NCI-H1417 (cell line): ENCODE measurements around the gene FOXI3.
A peak's percentile ranks its signal among the peaks of the same experiment; 100 is the strongest.

Source experiments
- DNase-seq, 3 experiments: peaks; one replicate each; lab custom pipeline; 2025; lab: John Stamatoyannopoulos, UW

The FOXI3 gene

GRCh38 chr2:88452565-88452905 lies at the start of gene FOXI3:
TSS of gene FOXI3 (minus strand) at chr2:88452693. CDS start at chr2:88452535, 158 bp downstream.
- peak in 1 of 3 experiments; percentile 43 for DNase-seq

DNA sequence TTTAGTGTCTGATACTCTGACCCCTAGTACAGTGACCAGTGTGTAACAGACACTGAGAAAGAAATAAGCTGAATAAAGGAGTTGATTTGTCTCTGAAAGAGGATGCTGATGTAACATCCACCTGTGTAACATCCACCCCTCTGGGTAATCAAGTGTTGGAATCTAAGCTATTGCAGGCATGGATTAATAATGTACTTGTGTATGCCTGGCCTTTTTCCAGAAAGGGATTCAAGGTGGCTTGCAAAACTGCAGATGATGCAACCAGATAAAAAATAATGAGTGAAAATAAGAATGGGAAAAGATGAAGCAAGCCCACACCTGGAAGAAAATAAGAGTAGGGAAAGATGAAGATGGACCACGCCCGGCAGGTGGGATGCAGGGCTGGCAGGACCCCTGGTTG lies 48.2 kb upstream of the FOXI3 start:
- no peak for DNase-seq

DNA sequence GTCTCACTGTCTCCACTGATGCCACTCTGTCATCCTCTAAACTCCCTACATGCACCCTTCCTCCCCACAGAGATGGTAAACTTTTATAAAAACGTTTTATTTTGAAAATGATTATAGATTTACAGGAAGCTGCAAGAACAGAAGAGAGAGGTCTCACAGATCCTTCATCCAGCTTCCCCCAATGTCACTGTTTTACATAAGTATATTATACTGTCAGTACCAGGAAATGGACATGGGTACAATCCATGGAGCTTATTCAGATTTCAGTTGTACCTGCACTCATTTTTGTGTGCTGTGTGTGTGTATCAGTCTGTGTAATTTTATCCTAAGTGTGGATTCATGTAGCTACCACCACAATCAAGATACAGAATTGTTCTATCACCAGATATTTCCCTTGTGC lies 46.7 kb upstream of the FOXI3 start:
- no peak for DNase-seq

DNA sequence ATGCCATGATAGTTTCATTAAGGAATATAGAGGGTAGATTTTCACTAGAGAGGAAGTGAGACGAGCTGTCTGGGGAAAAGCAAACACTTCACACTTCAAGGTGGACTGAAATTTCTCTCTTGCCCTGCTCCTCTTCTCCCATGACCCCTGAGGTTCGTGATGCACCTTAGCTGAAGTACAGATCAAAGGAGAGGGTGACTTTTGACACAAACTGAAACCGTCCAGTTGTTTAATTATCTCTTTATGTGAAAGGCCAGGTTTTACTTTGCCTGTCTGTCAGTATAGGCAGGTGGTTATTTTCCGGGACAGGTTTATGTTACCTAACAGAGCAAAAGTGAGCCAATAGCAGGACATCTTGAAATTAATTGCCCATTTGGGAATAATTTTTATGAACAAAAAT lies 41.0 kb upstream of the FOXI3 start:
- no peak for DNase-seq

DNA sequence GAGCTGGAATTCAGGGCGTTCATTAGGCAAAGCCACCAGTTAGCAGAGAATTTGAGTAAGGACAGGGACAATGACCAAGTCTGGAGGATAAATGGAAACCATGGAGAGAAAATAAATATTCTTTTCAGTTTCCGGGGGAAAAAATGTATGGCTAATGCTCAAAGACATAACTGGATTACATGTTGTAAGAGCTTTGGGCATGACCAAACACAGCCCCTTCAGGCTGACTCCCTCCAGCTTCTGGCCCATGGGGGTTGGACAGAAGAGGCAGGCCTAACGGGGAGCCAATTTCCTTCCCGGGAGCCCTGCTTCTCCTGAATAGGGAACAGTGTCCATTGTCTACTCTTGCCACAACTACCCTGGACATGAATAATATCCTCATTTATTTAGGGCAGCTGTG lies 39.5 kb upstream of the FOXI3 start:
- DNase-seq: no peak

- no peak for DNase-seq
Measured at GRCh38 chr2:88489181-88489580, 36.7 kb upstream of the FOXI3 start.

GRCh38 chr2:88483200-88483599 lies 30.7 kb upstream of the FOXI3 start:
- DNase-seq: peak in 1 of 3 experiments; percentile 24

DNA sequence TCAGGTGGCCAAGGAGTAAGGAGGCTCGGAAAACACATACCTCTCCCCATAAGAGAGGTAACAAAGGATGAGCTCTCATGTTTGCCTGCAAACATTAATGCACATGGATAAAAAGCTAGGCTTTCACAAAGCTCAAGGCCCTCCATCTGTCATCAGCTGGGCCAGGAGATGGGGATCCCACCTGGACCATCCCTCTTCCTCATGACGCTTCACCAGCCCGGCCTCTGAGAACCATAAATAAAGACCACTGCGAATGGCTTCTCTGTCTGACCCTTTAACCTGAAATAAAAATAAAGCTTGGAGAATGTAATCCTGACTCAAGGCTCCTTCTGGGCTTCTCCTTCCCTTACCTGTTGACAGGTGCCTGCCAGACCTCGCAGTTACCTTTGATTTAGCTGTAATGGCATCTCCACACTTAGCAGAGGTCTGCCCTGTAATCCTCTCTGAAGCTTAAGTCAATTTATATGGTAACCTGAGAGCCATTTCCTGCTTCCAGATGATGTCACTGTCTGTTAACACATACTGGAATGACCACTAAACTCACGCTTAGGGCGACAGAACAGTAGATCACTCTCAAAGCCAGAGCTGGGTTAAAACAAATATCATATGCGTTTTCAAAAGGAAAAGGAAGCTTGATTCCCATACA lies 29.3 kb upstream of the FOXI3 start:
- peak in 2 of 3 experiments; percentile 22 to 49 for DNase-seq

- DNase-seq: no peak
Measured at GRCh38 chr2:88472811-88473210, 20.3 kb upstream of the FOXI3 start.

DNA sequence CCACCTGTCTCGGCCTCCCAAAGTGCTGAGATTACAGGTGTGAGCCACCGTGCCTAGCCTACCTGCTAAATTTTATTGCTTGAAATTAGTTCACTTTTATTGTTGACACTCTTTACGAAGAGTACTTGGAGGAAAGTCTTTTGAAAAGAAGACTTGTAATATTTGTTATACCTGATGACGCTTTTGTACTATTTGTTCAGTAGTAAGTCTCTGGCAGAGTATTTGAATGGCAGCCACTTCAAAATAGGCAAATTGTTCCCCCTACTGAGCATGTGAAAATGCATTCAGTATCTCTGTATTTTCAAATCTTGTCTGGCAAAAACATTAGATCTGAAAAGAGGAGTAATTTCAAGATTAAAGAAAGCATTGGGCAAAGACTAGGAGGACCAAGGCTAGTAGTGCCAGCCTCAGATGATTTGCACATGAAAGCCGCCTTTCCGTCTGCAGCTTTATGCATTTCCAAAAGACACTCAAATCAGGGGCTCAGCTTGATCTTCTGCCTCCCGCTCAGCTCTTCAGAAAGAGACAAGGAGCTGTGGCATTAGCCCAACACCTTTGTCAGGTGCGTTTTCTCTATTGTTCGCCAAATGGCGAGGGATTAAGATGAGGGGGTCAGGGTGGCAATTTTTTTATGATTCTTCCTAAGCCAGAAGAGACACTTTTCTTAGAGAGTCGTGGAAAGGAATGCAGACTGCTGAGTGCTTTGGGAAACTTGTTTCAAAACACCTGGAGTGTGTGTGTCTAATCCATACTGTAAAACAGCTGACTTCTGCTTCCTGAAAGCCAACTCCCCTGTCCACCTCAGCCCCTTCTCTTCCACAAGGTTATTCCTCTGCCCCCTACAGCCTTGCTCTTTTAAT lies 18.8 kb upstream of the FOXI3 start:
- peak in 1 of 3 experiments; percentile 27 for DNase-seq

DNA sequence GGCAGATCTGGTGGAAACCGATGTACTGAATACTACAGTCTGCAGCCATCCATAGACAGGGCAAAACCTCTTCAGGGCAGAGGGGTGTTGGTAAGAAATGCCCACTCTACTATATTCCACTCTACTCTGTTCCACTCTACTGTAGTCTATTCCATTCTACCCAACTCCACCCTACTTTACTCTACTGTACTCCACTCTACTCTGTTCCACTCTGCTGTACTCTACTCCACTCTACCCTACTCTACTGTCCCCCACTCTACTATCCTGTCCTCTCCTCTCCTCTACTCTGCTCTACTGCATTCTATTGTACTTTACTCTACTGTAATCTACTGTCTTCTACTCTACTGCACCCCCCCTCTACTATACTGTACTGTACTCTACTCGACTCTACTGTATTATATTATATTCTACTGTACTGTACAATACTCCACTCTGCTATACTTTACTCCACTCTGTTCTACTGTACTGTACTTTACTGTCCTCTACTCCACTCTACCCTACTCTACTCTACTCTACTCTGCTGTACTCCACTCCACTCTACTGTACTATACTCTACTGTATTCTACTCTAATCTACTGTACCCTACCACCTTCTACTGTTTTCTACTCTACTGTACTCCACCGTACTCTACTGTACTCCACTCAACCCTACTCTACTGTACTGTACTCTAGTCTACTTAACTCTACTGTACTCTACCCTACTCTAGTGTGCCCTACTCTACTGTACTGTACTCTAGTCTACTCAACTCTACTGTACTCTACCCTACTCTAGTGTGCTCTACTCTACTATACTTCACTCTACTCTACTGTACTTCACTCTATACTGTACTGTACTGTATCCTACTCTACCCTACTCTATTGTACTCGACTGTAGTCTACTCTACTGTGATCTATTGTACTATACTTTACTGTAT lies 17.0 kb upstream of the FOXI3 start:
- DNase-seq: no peak

DNA sequence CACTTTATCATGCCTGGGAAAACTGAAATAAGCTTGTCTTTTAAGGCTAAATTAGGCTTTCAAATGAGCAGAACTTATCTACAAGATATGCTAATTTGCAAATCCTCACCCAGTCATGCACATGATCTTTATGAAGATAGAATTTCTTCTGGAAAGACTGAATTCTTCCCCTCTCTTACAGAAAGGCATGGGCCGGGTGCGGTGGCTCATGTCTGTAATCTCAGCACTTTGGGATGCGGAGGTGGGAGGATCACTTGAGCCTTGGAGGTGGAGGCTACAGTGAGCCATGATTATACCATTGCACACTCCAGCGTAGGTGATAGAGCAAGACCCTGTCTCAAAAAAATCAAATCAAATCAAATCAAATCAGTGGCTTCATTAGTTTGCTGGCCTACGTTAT lies 11.7 kb upstream of the FOXI3 start:
- no peak for DNase-seq

- DNase-seq: no peak
Measured at GRCh38 chr2:88458633-88459032, 6.1 kb upstream of the FOXI3 start.

- DNase-seq: no peak
Measured at GRCh38 chr2:88452980-88453582, 588 bp upstream of the FOXI3 start.

GRCh38 chr2:88451811-88452564 lies 505 bp downstream of the FOXI3 start:
- DNase-seq: peak in 1 of 3 experiments; percentile 37

DNA sequence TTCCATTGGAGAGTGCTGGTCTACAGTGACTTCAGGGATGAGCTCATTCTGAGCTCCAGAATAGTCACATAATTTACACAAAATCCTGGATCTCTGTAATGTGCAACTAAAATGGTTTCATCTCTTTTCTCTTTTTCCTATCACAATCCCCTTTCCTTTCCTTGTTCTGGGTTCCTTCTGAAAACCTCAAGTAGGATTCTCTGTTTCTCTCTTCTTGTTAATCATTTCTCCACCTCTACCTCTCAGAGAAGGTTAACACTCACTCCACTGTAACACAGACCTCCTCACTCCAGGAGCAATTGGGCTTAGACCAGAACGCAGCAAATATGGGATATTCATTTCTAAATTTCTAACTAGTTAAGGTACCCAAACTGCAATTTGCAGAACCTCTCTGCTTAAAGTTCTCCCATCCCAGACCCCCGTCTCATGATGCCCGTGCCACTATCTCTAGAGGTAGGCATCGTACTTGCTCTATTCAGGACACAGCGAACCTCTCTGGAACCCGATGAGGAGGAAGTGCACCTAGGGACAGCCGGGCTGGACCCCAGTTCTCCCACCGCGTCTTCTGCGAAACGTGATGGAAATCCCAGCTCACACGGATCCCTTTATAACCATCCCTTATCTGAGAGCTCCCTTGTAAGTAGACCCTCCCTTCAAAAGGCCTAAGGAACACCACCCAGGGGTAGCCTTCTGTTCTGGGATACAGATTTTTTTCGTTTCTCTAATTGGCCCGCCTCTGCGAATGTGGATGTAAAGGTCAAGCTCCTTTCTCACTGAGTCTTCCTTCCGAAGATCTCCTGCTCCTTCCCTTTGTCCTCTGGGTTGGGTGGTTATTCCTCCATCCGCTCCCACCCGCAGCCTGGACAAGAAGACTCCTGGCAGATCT lies 1.3 kb downstream of the FOXI3 start:
- no peak for DNase-seq

- no peak for DNase-seq
Measured at GRCh38 chr2:88450186-88450585, 2.3 kb downstream of the FOXI3 start.

- no peak for DNase-seq
Measured at GRCh38 chr2:88448248-88448647, 4.2 kb downstream of the FOXI3 start.

DNA sequence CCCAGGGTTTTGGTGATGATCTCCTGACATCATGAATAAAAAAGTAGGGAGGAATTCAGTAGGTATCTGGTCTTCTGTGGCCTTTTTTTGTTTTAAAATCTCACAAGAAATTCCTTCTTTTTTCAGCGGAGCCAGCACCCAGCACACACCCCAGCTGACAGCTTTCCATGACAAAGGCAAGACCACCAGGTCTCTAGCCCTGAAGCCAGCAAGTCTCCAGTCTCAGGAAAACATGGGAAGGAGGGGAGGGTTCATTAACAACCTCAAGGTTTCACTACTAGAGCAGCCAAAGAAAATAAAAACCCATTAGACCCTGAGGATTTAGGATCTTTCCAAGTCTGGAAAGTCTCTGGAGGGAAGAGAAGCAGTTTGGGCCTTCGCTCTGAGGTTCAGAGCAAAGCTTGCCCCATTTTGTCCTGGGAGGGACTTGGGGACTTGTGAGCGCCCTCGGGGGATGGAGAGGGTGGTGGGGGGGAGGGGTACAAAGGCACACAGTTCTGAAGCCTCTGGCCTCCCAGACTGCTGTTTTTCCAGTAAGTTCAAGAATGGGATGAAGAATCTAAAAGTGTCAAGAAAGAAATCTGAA lies 9.0 kb downstream of the FOXI3 start:
- no peak for DNase-seq

DNA sequence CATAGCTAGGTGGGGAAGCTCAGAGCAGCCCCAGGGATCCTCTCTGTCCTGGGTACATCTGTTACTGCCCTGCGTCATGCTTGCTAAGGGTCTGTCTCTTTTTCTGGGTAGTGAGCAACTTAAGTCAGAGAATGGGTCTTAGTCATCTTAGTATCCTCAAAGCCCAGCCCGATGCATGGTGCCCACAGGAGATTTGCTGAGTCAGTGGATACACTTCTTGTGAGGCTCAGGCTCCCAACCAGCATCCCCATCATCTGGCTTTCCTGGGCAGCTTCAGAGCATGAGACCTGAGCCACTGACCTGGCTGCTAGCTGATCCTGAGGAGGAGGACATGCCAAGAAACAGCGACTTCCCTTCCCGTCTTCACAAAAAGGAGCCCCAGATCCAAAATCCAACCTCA lies 10.0 kb downstream of the FOXI3 start:
- no peak for DNase-seq
